Mesenchymal stem cell (in vitro differentiated cells and primary cell): ENCODE measurements around the gene CD300A.
A peak's percentile ranks its signal among the peaks of the same experiment; 100 is the strongest.

ENCODE experiments used
- DNase-seq: peaks from one replicate; pipeline ENCODE4 v3.0.0-alpha.2; 2013
- H2AFZ ChIP-seq: one replicate; pipeline ENCODE4 v1.6.1; 2013; ENCODE audit warnings: low read depth, mild to moderate bottlenecking, control low read depth, inconsistent platforms, low read length, moderate library complexity
- H2AK5ac ChIP-seq: 2 replicates; pipeline ENCODE4 v1.6.1; 2013; ENCODE audit warnings: low read length, moderate library complexity, mild to moderate bottlenecking, inconsistent platforms; ENCODE audit not compliant: severe bottlenecking
- H2BK120ac ChIP-seq: one replicate; pipeline ENCODE4 v1.6.1; 2013; ENCODE audit warnings: low read depth, mild to moderate bottlenecking, inconsistent platforms, low read length, moderate library complexity
- H2BK12ac ChIP-seq, 2 experiments: one replicate each; pipeline ENCODE4 v1.6.1; 2013; ENCODE audit warnings: inconsistent platforms in 2 of 2, low read length in 2 of 2, mild to moderate bottlenecking in 2 of 2, moderate library complexity in 2 of 2, control low read depth in 1 of 2
- H2BK15ac ChIP-seq: one replicate; pipeline ENCODE4 v1.6.1; 2013; ENCODE audit warnings: mild to moderate bottlenecking, low read depth, inconsistent platforms; ENCODE audit not compliant: poor library complexity, severe bottlenecking
- H2BK5ac ChIP-seq: 2 replicates; pipeline ENCODE4 v1.6.1; 2013; ENCODE audit warnings: low read depth, mild to moderate bottlenecking, low read length, control low read depth, inconsistent platforms; ENCODE audit not compliant: poor library complexity, severe bottlenecking
- H3K14ac ChIP-seq, 2 experiments: one replicate each; pipeline ENCODE4 v1.6.1; 2013; ENCODE audit warnings: inconsistent platforms in 2 of 2, low read length in 2 of 2, control low read depth in 1 of 2, mild to moderate bottlenecking in 1 of 2, moderate library complexity in 1 of 2
- H3K18ac ChIP-seq, 2 experiments: one replicate each; pipeline ENCODE4 v1.6.1; 2013; ENCODE audit warnings: inconsistent platforms in 2 of 2, low read length in 2 of 2, control low read depth in 1 of 2, low read depth in 1 of 2, mild to moderate bottlenecking in 1 of 2
- H3K23ac ChIP-seq, 2 experiments: one replicate each; pipeline ENCODE4 v1.6.1; 2013; ENCODE audit warnings: inconsistent platforms in 2 of 2, low read length in 2 of 2, mild to moderate bottlenecking in 2 of 2, moderate library complexity in 2 of 2, control low read depth in 1 of 2
- H3K27ac ChIP-seq: 2 replicates; pipeline ENCODE4 v1.5.1; 2013; ENCODE audit warnings: mild to moderate bottlenecking, moderate library complexity, low read length, control low read depth, inconsistent platforms; ENCODE audit not compliant: poor library complexity, severe bottlenecking
- H3K27me3 ChIP-seq, 2 experiments: 2 replicates each; pipeline versions ENCODE4 v1.6.1 to v1.7.0; 2013; ENCODE audit warnings: low read length in 2 of 2, mild to moderate bottlenecking in 2 of 2, moderate library complexity in 2 of 2, control low read depth in 1 of 2, inconsistent platforms in 1 of 2; ENCODE audit not compliant: control insufficient read depth in 1 of 2, insufficient read depth in 1 of 2
- H3K36me3 ChIP-seq, 2 experiments: 2 replicates each; pipeline versions ENCODE4 v1.6.1 to v1.7.0; 2013; ENCODE audit warnings: low read length in 2 of 2, control low read depth in 1 of 2, inconsistent platforms in 1 of 2, low read depth in 1 of 2, mild to moderate bottlenecking in 1 of 2; ENCODE audit not compliant: insufficient read depth in 2 of 2, control insufficient read depth in 1 of 2
- H3K4ac ChIP-seq, 2 experiments: one replicate each; pipeline ENCODE4 v1.6.1; 2013; ENCODE audit warnings: inconsistent platforms in 2 of 2, low read length in 2 of 2, mild to moderate bottlenecking in 2 of 2, moderate library complexity in 2 of 2, control low read depth in 1 of 2, low read depth in 1 of 2
- H3K4me1 ChIP-seq: 2 replicates; pipeline ENCODE4 v1.6.1; 2013; ENCODE audit warnings: low read depth, low read length, control low read depth; ENCODE audit not compliant: control insufficient read depth, insufficient read depth
- H3K4me2 ChIP-seq: 2 replicates; pipeline ENCODE4 v1.6.1; 2013; ENCODE audit warnings: low read length, mild to moderate bottlenecking, inconsistent platforms; ENCODE audit not compliant: poor library complexity, severe bottlenecking
- H3K4me3 ChIP-seq, 2 experiments: 2 replicates each; pipeline versions ENCODE4 v1.5.1 to v1.7.0; 2013; ENCODE audit warnings: low read length in 2 of 2, mild to moderate bottlenecking in 2 of 2, control low read depth in 1 of 2, low read depth in 1 of 2; ENCODE audit not compliant: insufficient read depth in 1 of 2
- H3K79me1 ChIP-seq: replicated peaks from 2 replicates; pipeline ENCODE4 v1.6.1; 2013; ENCODE audit warnings: mild to moderate bottlenecking, control low read depth, low read length, inconsistent platforms; ENCODE audit not compliant: poor library complexity, severe bottlenecking
- H3K9ac ChIP-seq: 2 replicates; pipeline ENCODE4 v1.7.0; 2013; ENCODE audit warnings: mild to moderate bottlenecking, low read length, moderate library complexity
- H3K9me3 ChIP-seq: 2 replicates; pipeline ENCODE4 v1.7.0; 2013; ENCODE audit warnings: mild to moderate bottlenecking, low read length; ENCODE audit not compliant: control insufficient read depth
- H4K8ac ChIP-seq: one replicate; pipeline ENCODE4 v1.6.1; 2013; ENCODE audit warnings: inconsistent platforms, mild to moderate bottlenecking, low read length, moderate library complexity
- H4K91ac ChIP-seq: one replicate; pipeline ENCODE4 v1.6.1; 2013; ENCODE audit warnings: mild to moderate bottlenecking, low read length, inconsistent platforms
- WGBS: methylation state at CpG from one replicate; pipeline ENCODE4 v1.1.7; 2013; ENCODE audit warnings: mixed read lengths; 5-methylcytosine and 5-hydroxymethylcytosine counted together

CD300A gene

DNA sequence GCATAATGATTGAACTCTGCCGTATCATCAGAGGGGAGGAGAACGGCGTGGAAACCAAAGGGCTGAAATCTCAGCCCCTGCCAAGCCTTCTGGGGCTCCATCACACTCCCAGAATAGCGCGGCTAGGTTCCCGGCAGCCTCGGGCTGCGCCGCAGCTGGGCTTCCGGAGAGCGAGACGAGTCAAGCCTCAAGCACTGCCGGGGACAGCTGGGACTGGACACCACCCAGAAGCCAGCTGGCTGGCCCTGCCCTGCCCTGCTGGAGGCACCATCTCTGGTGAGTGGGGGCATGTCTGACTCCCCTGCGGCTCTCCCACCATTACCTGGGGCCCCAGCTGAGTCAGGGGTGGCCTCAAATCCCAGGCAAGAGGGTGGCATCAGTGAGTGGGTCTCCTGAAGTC is 41.8 kb upstream of the CD300A start:
- no peak overlapping the region for H2AFZ ChIP-seq
- no peak overlapping the region for H4K8ac ChIP-seq
- no peaks in the 10 kb centered on the region for H3K9me3 ChIP-seq
- H3K4me3 ChIP-seq = no peak overlapping the region
- H2BK5ac ChIP-seq = no peak overlapping the region
- no peak overlapping the region for H3K27ac ChIP-seq
- no peak overlapping the region for H3K18ac ChIP-seq
- no peak overlapping the region for H3K9ac ChIP-seq
- WGBS = 94% methylated on average over 14 of the region's 14 CpGs
- no peak overlapping the region for H2BK12ac ChIP-seq
- no peak overlapping the region for H3K23ac ChIP-seq
- H2BK15ac ChIP-seq = no peak overlapping the region
- H2BK120ac ChIP-seq = no peak overlapping the region
- no peak overlapping the region for H3K4ac ChIP-seq
- peak overlapping the region; percentile 40 for H2AK5ac ChIP-seq
- no peak overlapping the region for H3K14ac ChIP-seq
- no peak for DNase-seq
- H3K36me3 ChIP-seq = no peaks in the 10 kb centered on the region
- no peak overlapping the region for H3K4me2 ChIP-seq
- H3K27me3 ChIP-seq = peaks cover 0 to 26% of the 10 kb centered on the region in 2 experiments
- H3K4me1 ChIP-seq = peaks cover 24% of the 10 kb centered on the region
- H3K79me1 ChIP-seq = no peaks in the 10 kb centered on the region
- H4K91ac ChIP-seq = no peak overlapping the region

DNA sequence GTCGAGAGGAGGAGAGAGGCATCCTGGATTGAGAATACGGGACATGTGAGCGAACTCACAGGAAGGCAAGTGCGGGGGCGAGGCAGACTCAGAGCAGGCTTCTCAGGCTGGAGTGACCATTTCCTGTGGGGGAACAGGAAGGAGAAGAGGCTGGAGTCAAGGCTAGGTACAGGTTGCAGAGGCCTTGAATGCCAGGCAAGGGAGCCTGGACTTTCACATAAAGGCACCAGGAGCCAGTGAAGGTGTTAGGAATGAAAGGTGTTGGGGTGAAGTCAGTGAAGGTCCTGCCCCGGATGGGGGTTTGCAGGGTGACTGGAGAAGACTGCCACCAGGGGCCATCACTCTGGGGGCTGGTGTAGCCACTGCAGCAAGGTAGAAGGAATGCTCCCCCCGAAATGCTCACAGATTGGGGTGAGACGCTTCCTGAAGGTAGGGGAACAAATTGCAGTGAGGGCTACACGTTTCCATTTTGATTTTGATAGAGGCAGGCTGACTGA is 39.8 kb upstream of the CD300A start:
- Histone ChIP-seq H3K27ac (no peak overlapping the region), H3K4me1 (peaks cover 38% of the 10 kb centered on the region), H3K9me3 (no peaks in the 10 kb centered on the region), H3K23ac (no peak overlapping the region), H3K9ac (no peak overlapping the region), H4K91ac (no peak overlapping the region), H2BK120ac (no peak overlapping the region), H3K4ac (no peak overlapping the region), H3K4me2 (no peak overlapping the region), H2AFZ (no peak overlapping the region), H3K14ac (no peak overlapping the region), H3K36me3 (no peaks in the 10 kb centered on the region), H4K8ac (no peak overlapping the region), H2BK12ac (no peak overlapping the region), H3K4me3 (no peak overlapping the region), H3K79me1 (no peaks in the 10 kb centered on the region), H2BK5ac (no peak overlapping the region), H2AK5ac (peak overlapping the region; percentile 57), H2BK15ac (no peak overlapping the region), H3K18ac (no peak overlapping the region), H3K27me3 (peaks cover 0 to 31% of the 10 kb centered on the region in 2 experiments)
- no peak for DNase-seq
- 79% methylated on average over 9 of the region's 9 CpGs for WGBS

DNA sequence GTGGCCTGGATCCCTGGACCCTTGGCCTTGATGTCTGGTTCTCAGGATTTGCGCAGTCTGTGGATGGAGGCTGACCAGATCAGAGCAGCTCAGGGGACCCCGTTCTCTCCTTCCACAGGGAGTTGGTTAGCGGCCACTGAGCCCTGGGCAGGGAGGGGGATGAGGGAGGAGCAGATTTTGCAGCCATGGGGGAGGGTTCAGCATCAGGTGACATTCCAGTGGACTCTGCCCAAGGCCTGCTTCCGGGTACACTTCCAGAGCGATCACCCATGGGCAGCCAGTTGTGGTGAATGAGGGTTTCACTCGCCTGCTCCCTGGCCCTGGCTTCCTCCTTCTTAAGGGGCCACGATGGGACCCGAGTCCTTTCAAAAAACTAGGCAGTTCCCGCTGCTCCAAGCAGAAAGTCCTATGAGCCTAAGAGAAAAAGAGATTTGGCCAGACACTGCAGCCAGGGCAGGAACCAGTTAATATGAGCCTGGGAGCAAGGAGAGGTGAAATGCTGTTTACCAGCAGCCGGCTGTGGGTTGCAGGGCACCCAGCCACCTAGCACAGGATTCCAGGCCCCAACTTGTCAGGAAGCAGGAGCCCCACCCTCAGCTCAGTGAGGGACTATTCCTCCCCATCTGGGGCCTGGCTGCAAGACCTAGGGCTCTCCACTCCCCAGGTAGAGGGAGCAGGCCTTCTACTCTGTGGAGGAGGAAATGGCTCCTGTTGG is 39.2 kb upstream of the CD300A start:
- H4K91ac ChIP-seq = no peak overlapping the region
- no peak overlapping the region for H2BK15ac ChIP-seq
- H2BK12ac ChIP-seq = no peak overlapping the region
- no peak overlapping the region for H3K18ac ChIP-seq
- peak overlapping the region; percentile 39 for H2BK5ac ChIP-seq
- H3K79me1 ChIP-seq = no peaks in the 10 kb centered on the region
- H3K4me2 ChIP-seq = no peak overlapping the region
- H3K4me3 ChIP-seq = no peak overlapping the region
- no peak overlapping the region for H3K9ac ChIP-seq
- peak overlapping the region; percentile 18 for H2AK5ac ChIP-seq
- no peak overlapping the region for H3K14ac ChIP-seq
- H3K4ac ChIP-seq = no peak overlapping the region
- no peak overlapping the region for H3K23ac ChIP-seq
- H2AFZ ChIP-seq = no peak overlapping the region
- peaks cover 40% of the 10 kb centered on the region for H3K4me1 ChIP-seq
- H4K8ac ChIP-seq = no peak overlapping the region
- 64% methylated on average over 10 of the region's 10 CpGs for WGBS
- H3K27ac ChIP-seq = peak overlapping the region; percentile 63
- H3K27me3 ChIP-seq = peaks cover 0 to 36% of the 10 kb centered on the region in 2 experiments
- H3K9me3 ChIP-seq = no peaks in the 10 kb centered on the region
- H2BK120ac ChIP-seq = no peak overlapping the region
- no peaks in the 10 kb centered on the region for H3K36me3 ChIP-seq
- no peak for DNase-seq

DNA sequence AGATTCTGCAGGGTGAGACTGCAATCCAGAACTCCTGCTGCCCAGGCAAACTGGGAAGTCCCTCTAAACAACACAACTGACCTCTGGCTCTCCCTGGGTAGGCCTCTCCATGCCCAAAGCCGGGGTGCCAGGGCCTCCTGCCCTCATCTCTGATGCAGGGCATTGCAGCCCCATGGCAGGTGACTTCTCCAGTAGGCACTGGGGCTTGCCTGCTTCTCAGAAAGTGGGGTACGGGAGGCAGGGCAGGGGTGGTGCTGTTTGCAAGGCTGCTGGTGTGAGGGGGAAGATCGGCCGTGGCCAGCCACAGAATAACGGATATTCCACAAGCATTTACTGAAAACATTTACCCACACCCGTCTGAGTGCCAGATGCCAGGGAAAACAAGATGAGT is 38.7 kb upstream of the CD300A start:
- no peak for DNase-seq
- 86% methylated on average over 3 of the region's 6 CpGs for WGBS
- Histone ChIP-seq H3K23ac (no peak overlapping the region), H2BK120ac (no peak overlapping the region), H2BK12ac (no peak overlapping the region), H4K8ac (no peak overlapping the region), H3K14ac (no peak overlapping the region), H3K4me2 (no peak overlapping the region), H4K91ac (no peak overlapping the region), H3K4ac (no peak overlapping the region), H3K18ac (no peak overlapping the region), H3K27ac (peak overlapping the region; percentile 63), H2BK5ac (no peak overlapping the region), H3K4me1 (peaks cover 40% of the 10 kb centered on the region), H3K27me3 (peaks cover 0 to 39% of the 10 kb centered on the region in 2 experiments), H3K36me3 (no peaks in the 10 kb centered on the region), H3K79me1 (no peaks in the 10 kb centered on the region), H2BK15ac (no peak overlapping the region), H3K9me3 (no peaks in the 10 kb centered on the region), H3K4me3 (no peak overlapping the region), H2AFZ (no peak overlapping the region), H2AK5ac (peak overlapping the region; percentile 70), H3K9ac (no peak overlapping the region)
